ENCODE results near the gene CADM2.

CADM2 gene

DNA sequence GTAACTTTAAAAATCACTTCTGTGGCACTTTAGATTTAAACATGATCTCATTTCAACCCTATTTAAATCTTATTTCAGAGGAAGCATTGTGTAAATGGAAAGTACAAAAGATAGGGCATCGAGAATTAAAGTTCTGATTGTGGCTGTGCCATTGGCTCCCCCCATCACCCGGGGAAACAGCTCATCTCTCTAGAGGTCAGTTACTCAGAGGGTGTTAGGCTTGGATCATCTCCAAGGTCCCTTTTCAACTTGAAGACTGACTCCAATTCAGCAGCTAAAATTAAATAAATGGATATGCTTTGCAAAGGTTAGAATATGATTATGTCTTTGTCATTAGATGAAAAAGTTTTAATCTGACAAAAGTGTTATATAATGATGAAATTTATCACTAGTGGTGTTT is 20.1 kb downstream of the CADM2 start:
- TF ChIP-seq, protein P1, sequence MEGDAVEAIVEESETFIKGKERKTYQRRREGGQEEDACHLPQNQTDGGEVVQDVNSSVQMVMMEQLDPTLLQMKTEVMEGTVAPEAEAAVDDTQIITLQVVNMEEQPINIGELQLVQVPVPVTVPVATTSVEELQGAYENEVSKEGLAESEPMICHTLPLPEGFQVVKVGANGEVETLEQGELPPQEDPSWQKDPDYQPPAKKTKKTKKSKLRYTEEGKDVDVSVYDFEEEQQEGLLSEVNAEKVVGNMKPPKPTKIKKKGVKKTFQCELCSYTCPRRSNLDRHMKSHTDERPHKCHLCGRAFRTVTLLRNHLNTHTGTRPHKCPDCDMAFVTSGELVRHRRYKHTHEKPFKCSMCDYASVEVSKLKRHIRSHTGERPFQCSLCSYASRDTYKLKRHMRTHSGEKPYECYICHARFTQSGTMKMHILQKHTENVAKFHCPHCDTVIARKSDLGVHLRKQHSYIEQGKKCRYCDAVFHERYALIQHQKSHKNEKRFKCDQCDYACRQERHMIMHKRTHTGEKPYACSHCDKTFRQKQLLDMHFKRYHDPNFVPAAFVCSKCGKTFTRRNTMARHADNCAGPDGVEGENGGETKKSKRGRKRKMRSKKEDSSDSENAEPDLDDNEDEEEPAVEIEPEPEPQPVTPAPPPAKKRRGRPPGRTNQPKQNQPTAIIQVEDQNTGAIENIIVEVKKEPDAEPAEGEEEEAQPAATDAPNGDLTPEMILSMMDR (IDR thresholded peaks at IDR 0.05), result no peak
- Mint-ChIP-seq H3K36me3 (ENCODE audit: low read depth) (no peaks in the 10 kb centered on the region), H3K4me1 (no peaks in the 10 kb centered on the region), H3K27ac (no peak overlapping the region), H3K27me3 (ENCODE audit: low read depth, poor library complexity) (peaks cover 7% of the 10 kb centered on the region), H3K9me3 (no peaks in the 10 kb centered on the region), H3K4me3 (no peak overlapping the region)
- no peak for DNase-seq

GRCh38 chr3:84980011-84980410 is 21.2 kb downstream of the CADM2 start:
- H3K9me3 Mint-ChIP-seq, result no peaks in the 10 kb centered on the region
- no peaks in the 10 kb centered on the region for H3K4me1 Mint-ChIP-seq
- no peak overlapping the region for H3K4me3 Mint-ChIP-seq
- peaks cover 7% of the 10 kb centered on the region for H3K27me3 Mint-ChIP-seq (ENCODE audit: low read depth, poor library complexity)
- TF ChIP-seq, protein P1 (IDR thresholded peaks at IDR 0.05), result no peak
- H3K36me3 Mint-ChIP-seq (ENCODE audit: low read depth), result no peaks in the 10 kb centered on the region
- DNase-seq, result no peak
- no peak overlapping the region for H3K27ac Mint-ChIP-seq

DNA sequence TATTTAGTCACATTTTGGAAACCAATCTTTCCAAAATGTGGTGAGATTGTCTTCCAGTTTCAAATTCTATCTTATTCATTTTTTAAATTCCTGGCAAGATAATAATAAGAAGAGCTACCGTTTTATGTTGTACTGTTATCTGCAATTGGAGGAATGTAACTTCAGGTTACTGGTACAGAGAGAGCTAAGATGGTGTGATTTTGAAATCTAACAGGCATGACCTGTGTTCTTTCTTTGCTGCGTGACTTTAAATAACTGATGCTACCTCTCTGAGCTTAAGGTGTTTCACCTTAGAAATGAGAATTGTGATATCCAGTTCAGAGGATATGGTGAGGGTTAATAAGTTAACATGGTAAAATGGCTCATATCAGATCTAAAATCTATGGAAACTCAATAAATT is 21.7 kb downstream of the CADM2 start:
- DNase-seq, result no peak
- no peaks in the 10 kb centered on the region for H3K36me3 Mint-ChIP-seq (ENCODE audit: low read depth)
- TF ChIP-seq, protein P1 (IDR thresholded peaks at IDR 0.05), result no peak
- no peaks in the 10 kb centered on the region for H3K9me3 Mint-ChIP-seq
- H3K27ac Mint-ChIP-seq, result no peak overlapping the region
- H3K4me3 Mint-ChIP-seq, result no peak overlapping the region
- peaks cover 7% of the 10 kb centered on the region for H3K27me3 Mint-ChIP-seq (ENCODE audit: low read depth, poor library complexity)
- H3K4me1 Mint-ChIP-seq, result no peaks in the 10 kb centered on the region

- no peaks in the 10 kb centered on the region for H3K9me3 Mint-ChIP-seq
- no peaks in the 10 kb centered on the region for H3K4me1 Mint-ChIP-seq
- no peak overlapping the region for H3K4me3 Mint-ChIP-seq
- H3K27ac Mint-ChIP-seq, result no peak overlapping the region
- TF ChIP-seq, protein P1 (IDR thresholded peaks at IDR 0.05), result no peak
- no peak for DNase-seq
- no peaks in the 10 kb centered on the region for H3K36me3 Mint-ChIP-seq (ENCODE audit: low read depth)
- peaks cover 3% of the 10 kb centered on the region for H3K27me3 Mint-ChIP-seq (ENCODE audit: low read depth, poor library complexity)
These were observed 24.7 kb downstream of the CADM2 start for GRCh38 chr3:84983490-84983889.

DNA sequence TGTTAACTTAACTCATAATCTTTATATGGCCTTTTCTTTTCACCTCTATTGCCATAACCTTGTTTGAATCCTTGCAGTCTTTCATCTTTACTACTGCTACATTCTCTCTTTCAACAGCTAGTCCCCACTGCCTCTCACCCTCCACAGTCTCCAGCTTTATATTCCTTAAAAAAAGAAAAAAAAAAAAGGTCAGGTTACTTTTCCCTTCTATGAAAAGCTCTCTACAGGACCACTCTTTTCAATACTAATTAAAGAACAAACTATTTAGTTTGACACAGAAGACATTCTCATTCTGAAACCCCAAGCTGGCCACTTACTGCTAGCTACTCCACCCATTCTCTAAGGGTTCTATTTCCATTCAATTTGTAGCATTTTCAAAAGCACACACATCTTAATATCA is 25.6 kb downstream of the CADM2 start:
- H3K4me1 Mint-ChIP-seq, result no peaks in the 10 kb centered on the region
- no peak for DNase-seq
- TF ChIP-seq, protein P1 (IDR thresholded peaks at IDR 0.05), result no peak

GRCh38 chr3:84985795-84986194 is 27.0 kb downstream of the CADM2 start:
- Mint-ChIP-seq H3K4me1 (no peaks in the 10 kb centered on the region), H3K36me3 (ENCODE audit: low read depth) (no peaks in the 10 kb centered on the region), H3K27me3 (ENCODE audit: low read depth, poor library complexity) (peaks cover 3% of the 10 kb centered on the region), H3K9me3 (no peaks in the 10 kb centered on the region), H3K27ac (no peak overlapping the region), H3K4me3 (no peak overlapping the region)
- no peak for DNase-seq
- TF ChIP-seq, protein P1 (IDR thresholded peaks at IDR 0.05), result no peak

More for the DNA sequence above, 25.6 kb downstream of the CADM2 start:
- H3K27ac Mint-ChIP-seq, result no peak overlapping the region
- no peak overlapping the region for H3K4me3 Mint-ChIP-seq
- H3K36me3 Mint-ChIP-seq (ENCODE audit: low read depth), result no peaks in the 10 kb centered on the region
- peaks cover 3% of the 10 kb centered on the region for H3K27me3 Mint-ChIP-seq (ENCODE audit: low read depth, poor library complexity)
- H3K9me3 Mint-ChIP-seq, result no peaks in the 10 kb centered on the region
